Suprapubic skin (tissue), 4 donors: ENCODE data around the gene COL11A1. TPM values are rescaled to one million over a fixed set of nuclear protein-coding genes. Genes with fewer than 3 reads are reported as not detected.
"Not testable (repeated sequence)": the region's sequence is repeated elsewhere in the genome, so short reads cannot be mapped to it uniquely, and the experiment has no call there.

Experiments
- DNase-seq, 2 donors: peaks; one replicate each; pipeline ENCODE4 v3.0.0-alpha.2; 2019; ENCODE audit warnings: low spot score in 2 of 2
- H3K27ac ChIP-seq: fragments of 200-600 bp; sonication (generic); one replicate; pipeline ENCODE4 v1.5.1; 2019
- H3K27me3 ChIP-seq: fragments of 200-600 bp; sonication (generic); one replicate; pipeline ENCODE4 v1.5.1; 2019
- H3K36me3 ChIP-seq: fragments of 200-600 bp; sonication (generic); one replicate; pipeline ENCODE4 v1.5.1; 2019
- H3K4me1 ChIP-seq: fragments of 200-600 bp; sonication (generic); one replicate; pipeline ENCODE4 v1.5.1; 2019
- H3K4me3 ChIP-seq: fragments of 200-600 bp; sonication (generic); one replicate; pipeline ENCODE4 v1.5.1; 2019; ENCODE audit warnings: mild to moderate bottlenecking
- H3K9me3 ChIP-seq: fragments of 200-600 bp; sonication (generic); one replicate; pipeline ENCODE4 v1.5.1; 2019
- CTCF ChIP-seq, 2 donors: fragments of 200-600 bp in 1 of 2; fragments of 450-650 bp in 1 of 2; sonication (generic) in 1 of 2; IDR thresholded peaks; one replicate each; pipeline ENCODE4 v1.5.1; 2016 to 2019; ENCODE audit warnings: antibody characterized with exemption in 2 of 2, mild to moderate bottlenecking in 1 of 2, moderate library complexity in 1 of 2
- EP300 ChIP-seq: sonication (generic); formaldehyde crosslinking; IDR thresholded peaks from one replicate; pipeline ENCODE4 v1.6.1; 2017; ENCODE audit warnings: antibody characterized with exemption
- POLR2A ChIP-seq, 2 donors: fragments of 450-650 bp; IDR thresholded peaks; one replicate each; pipeline ENCODE4 v1.6.1; 2017; ENCODE audit warnings: antibody characterized with exemption in 2 of 2, mild to moderate bottlenecking in 2 of 2, moderate library complexity in 2 of 2
- POLR2AphosphoS5 ChIP-seq, 3 donors: sonication (generic); formaldehyde crosslinking; IDR thresholded peaks; one replicate each; pipeline ENCODE4 v1.6.1; 2017; ENCODE audit warnings: antibody characterized with exemption in 3 of 3
- WGBS: methylation state at CpG from one replicate; pipeline ENCODE4 v1.1.5; 2018; 5-methylcytosine and 5-hydroxymethylcytosine counted together
- total RNA-seq, 4 donors: library from RNA; depleted of rRNA; stranded (reverse); fragments of >200 nt; gene quantifications; one replicate each; pipeline ENCODE4 v1.1.0, GENCODE V29; 2016

The COL11A1 gene
- total RNA-seq, 4 donors from 2014 or later: 1.6 to 9.8 (median 1.8) TPM; not detected in 1

GRCh38 chr1:103142461-103142860, 34.1 kb upstream of the COL11A1 start:
- Histone ChIP-seq H3K27ac (no peak overlapping the region), H3K4me1 (no peaks in the 10 kb centered on the region), H3K9me3 (no peaks in the 10 kb centered on the region), H3K27me3 (no peaks in the 10 kb centered on the region), H3K4me3 (no peak overlapping the region), H3K36me3 (no peaks in the 10 kb centered on the region)
- no peak for TF ChIP-seq POLR2A (IDR thresholded peaks at IDR 0.05)
- no peak for TF ChIP-seq POLR2AphosphoS5 (IDR thresholded peaks at IDR 0.05)
- TF ChIP-seq EP300: no peak
- TF ChIP-seq CTCF (IDR thresholded peaks at IDR 0.05): no peak
- WGBS: 34% methylated on average over 2 of the region's 2 CpGs
- no peak for DNase-seq

GRCh38 chr1:103129796-103130195, 21.5 kb upstream of the COL11A1 start:
- Histone ChIP-seq H3K27me3 (no peaks in the 10 kb centered on the region), H3K36me3 (no peaks in the 10 kb centered on the region), H3K4me3 (no peak overlapping the region), H3K4me1 (no peaks in the 10 kb centered on the region), H3K9me3 (no peaks in the 10 kb centered on the region), H3K27ac (no peak overlapping the region)
- 80% methylated on average over 1 of the region's 1 CpG for WGBS
- no peak for DNase-seq
- TF ChIP-seq POLR2A (IDR thresholded peaks at IDR 0.05) (no peak), CTCF (IDR thresholded peaks at IDR 0.05) (no peak), POLR2AphosphoS5 (IDR thresholded peaks at IDR 0.05) (no peak)

- Histone ChIP-seq H3K4me1 (no peaks in the 10 kb centered on the region), H3K27ac (no peak overlapping the region)
- WGBS: 65% methylated on average over 1 of the region's 1 CpG
Observed at GRCh38 chr1:103129255-103129654, 20.9 kb upstream of the COL11A1 start.

GRCh38 chr1:103128256-103128655, 19.9 kb upstream of the COL11A1 start:
- not testable (repeated sequence) for DNase-seq
- WGBS: 77% methylated on average over 2 of the region's 2 CpGs

More at GRCh38 chr1:103129255-103129654, 20.9 kb upstream of the COL11A1 start:
- H3K9me3 ChIP-seq: no peaks in the 10 kb centered on the region
- TF ChIP-seq POLR2A (IDR thresholded peaks at IDR 0.05) (no peak), POLR2AphosphoS5 (IDR thresholded peaks at IDR 0.05) (no peak), EP300 (no peak), CTCF (IDR thresholded peaks at IDR 0.05) (no peak)
- H3K4me3 ChIP-seq: no peak overlapping the region
- no peak for DNase-seq
- H3K27me3 ChIP-seq: no peaks in the 10 kb centered on the region
- no peaks in the 10 kb centered on the region for H3K36me3 ChIP-seq

GRCh38 chr1:103125219-103125618, 16.9 kb upstream of the COL11A1 start:
- Histone ChIP-seq H3K9me3 (no peaks in the 10 kb centered on the region), H3K27me3 (no peaks in the 10 kb centered on the region), H3K27ac (no peak overlapping the region), H3K4me1 (no peaks in the 10 kb centered on the region), H3K4me3 (no peak overlapping the region), H3K36me3 (no peaks in the 10 kb centered on the region)
- no peak for DNase-seq
- WGBS: 92% methylated on average over 2 of the region's 2 CpGs
- TF ChIP-seq CTCF (IDR thresholded peaks at IDR 0.05): no peak
- no peak for TF ChIP-seq POLR2AphosphoS5 (IDR thresholded peaks at IDR 0.05)
- no peak for TF ChIP-seq POLR2A (IDR thresholded peaks at IDR 0.05)

More at GRCh38 chr1:103128256-103128655, 19.9 kb upstream of the COL11A1 start:
- not testable (repeated sequence) for H3K27me3 ChIP-seq, H3K9me3 ChIP-seq, H3K36me3 ChIP-seq, H3K4me3 ChIP-seq, H3K27ac ChIP-seq, H3K4me1 ChIP-seq
